CD1c-positive myeloid dendritic cell (primary cell): Measurements from ENCODE around the gene SMIM44.
"Not testable (repeated sequence)": the region's sequence is repeated elsewhere in the genome, so short reads cannot be mapped to it uniquely, and the experiment has no call there.

Experiments used
- DNase-seq: peaks from one replicate; pipeline ENCODE4 v3.0.0-alpha.2; 2016; ENCODE audit errors: extremely low spot score

The SMIM44 gene

DNA sequence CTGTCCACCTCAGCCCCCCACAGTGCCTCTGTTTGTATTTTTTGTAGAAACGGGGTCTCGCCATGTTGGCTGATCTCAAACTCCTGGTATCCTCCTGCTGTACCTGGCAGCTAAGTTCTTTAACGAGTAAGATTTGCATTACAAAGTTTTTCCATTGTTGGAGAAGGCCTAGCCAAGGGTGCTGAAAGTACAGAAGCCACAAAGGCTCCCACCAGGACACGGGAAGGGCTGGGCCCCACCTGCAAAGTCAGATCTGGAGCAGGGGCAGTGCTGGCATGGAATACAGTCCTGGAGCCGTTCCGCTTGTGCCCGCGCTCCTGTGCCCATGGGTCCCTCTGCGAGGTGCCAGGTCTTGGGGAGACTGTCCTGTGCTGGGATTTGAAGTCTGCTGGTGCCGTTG lies 35.0 kb upstream of the SMIM44 start:
- DNase-seq = no peak

DNA sequence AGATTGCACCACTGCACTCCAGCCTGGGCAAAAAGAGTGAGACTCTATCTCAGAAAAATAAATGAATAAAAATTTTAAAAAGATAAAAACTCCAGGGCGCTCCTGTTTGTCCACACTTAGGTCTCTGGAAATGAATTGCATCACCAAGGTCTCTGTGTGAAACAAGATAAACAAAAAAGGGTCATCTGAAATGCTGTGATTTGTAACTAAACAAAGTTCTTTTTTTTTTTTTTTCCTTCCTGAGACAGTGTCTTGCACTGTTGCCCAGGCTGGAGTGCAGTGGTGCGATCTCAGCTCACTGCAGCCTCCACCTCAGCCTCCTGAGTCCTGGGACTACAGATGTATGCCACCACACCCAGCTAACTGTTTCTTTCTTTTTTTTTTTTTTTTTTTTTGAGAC lies 34.4 kb upstream of the SMIM44 start:
- no peak for DNase-seq

DNA sequence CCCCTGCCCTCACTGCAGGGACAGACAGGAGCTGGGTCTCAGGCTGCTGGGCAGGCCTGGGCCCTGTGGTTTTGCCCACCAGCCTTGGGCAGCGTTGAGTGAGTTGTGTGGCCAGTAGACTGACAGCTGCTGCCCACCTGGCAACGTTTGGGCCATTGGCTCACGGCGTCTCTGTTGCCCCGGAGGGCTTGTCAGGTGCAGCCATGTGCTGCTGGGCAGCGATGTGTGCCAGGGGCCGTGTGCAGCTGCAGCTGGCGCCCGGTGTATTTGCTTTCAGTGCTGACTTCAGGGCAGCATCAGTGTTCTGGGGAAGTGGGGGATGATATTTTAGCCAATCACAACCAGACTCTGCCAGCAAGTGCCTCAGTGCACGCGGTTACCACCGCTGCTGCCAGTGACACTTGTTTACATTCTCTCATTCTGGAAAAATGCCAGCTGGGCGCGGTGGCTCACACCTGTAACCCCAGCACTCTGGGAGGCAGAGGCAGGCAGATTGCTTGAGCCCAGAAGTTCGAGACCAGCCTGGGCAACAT lies 33.5 kb upstream of the SMIM44 start:
- peak; percentile 24 for DNase-seq

DNA sequence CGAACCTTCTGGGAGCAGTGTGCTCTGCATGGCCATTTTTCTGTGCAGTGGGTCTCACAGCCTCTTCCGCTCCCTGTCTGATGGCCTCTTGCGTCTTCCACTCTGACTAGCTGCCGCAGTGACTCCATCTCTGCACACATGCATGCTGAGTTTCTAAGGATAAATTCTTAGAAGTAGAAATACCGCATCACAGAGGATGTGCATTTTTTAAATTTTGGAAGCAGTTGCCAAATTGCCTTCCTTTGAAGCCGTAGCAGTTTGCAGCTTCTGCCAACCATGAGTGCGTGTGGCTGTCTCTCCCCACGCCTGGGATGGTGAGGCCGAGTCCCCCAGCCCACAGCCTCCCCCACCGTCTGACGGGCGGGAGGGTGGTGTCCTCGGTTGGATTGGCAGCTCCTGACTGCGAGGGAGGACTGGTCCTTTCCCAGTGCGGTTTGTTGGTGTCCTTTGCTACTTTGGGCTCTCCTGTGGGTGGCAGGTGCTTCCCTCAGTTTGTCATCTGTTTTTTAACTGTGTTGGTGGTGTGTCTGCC lies 32.7 kb upstream of the SMIM44 start:
- no peak for DNase-seq

- DNase-seq = no peak
Observed at GRCh38 chr19:3514930-3515329, 31.7 kb upstream of the SMIM44 start.

GRCh38 chr19:3513229-3514140 lies 30.2 kb upstream of the SMIM44 start:
- DNase-seq = no peak

DNA sequence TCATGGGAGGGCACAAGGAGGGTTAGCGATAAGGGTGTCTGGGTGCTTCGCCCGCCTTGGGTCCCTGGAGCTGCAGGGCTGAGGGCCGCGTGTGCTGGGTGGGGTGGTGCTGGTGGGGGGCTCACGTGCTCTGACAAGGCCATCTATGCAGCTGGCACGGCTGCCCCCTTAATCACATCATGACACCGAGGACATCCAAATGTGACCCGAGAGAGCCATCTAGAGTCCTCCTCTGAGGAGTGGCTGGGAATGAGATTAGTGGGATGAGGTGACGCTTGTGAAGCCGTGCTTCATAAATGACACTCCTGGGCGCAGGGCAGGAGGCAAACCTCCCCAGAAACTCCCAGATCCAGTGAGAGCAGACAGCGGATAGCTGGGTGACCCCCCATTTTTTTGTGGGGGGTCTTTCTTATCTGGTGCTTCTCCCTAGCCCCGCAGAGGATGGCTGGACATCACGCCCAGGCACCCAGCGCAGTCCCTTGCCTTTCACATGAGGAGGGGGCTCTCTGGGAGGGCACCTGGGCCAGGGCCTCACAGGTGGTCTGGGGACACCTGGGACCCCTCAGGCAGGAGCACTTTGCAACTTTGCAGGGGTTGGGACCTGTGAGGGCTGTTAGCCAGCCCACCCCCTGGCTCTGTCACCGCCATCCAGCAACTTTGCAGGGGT lies 29.5 kb upstream of the SMIM44 start:
- no peak for DNase-seq

DNA sequence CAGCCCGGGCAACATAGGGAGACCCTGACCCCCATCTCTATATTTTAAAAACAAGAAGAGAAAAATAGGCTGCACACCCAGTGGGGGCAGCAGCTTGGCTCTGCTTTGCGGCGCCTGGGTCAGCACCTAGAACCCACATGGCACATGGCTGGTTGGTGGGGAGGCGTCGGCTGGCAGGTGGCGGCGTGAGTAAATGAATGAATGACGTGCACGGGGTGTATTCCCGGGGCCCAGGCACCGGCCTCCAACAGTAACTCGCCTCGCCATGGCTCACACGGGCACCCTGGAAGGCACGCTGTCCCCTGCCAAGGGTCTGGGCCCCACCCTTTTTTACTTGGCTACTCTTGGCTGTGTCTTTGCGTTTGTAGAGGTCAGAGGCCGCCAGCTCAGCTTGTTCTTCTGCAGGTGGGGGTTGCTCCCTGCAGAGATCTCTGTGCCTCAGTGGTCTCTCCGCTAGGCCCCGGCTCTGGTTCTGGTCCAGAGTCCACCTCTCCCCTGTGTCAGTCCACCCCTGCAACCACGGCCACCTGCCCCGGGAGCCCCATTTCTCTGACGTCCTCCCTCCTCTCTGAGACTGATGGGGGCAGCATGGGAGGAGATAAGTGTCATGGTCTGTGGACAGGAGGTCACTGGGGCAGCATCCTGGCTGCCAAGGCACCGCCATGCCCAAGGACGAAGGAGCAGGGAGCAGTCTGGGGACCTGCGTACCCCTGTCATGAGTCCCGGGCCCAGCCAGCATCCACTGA lies 28.4 kb upstream of the SMIM44 start:
- no peak for DNase-seq

GRCh38 chr19:3510727-3511126 lies 27.5 kb upstream of the SMIM44 start:
- no peak for DNase-seq

DNA sequence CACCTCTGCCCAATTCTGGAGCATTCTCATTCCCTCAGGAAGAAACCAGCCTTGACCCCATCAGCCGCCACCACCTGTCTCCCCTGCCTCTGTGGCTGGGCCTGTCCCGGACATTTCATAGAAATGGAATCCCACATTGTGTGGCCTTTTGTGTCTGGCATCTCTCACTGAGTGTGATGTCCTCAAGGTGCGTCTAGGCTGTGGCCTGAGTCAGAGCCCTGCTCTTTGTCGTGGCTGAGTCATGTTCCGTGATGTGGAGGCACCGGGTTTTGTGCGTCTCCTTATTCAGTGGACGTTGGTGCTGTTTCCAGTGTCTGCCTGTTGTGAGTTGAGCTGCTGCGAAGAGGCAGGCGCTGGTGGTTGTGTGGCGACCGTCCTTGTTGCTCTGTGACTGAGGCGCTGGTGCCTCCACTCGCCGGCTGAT lies 26.3 kb upstream of the SMIM44 start:
- no peak for DNase-seq

GRCh38 chr19:3508771-3509535 lies 25.7 kb upstream of the SMIM44 start:
- DNase-seq = no peak

- DNase-seq = not testable (repeated sequence)
Observed at GRCh38 chr19:3508121-3508661, 24.9 kb upstream of the SMIM44 start.

DNA sequence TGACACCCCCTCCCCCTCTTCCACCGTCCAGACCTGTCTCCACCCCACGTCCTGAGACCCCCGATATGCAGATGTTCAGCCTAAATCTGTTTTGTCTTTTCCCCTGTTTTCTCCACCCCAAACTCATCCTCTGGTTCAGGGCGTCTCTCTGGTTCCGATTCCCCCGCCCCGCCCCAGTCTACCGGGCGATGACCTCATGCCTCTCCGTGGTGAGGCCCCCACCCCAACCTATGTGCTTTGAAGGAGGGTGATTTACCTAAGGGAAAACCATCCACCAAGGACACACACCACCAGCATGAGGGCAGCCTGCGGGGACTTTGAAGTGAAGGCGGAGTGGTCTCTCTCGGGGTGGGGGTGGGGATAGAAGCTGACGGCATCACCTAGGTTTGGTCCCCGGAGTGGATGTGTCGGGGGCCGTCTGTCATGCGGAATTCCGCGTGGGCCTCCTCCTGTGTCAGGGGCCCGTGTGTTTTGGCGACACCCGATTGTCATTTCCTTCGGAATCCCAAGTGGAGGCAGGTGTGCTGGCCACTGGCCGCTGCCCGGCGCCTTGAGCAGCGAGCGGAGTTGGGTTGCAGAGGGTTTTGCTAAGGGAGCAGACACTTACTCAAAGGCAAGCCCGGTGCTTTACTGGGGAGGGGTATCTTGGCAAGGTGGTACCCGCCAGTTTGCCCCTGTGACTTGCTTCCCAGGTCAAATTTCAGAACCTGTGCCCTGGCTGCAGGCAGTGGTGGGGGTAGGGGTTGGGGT lies 24.3 kb upstream of the SMIM44 start:
- no peak for DNase-seq

- DNase-seq = peak; percentile 24
Observed at GRCh38 chr19:3506384-3507340, 23.4 kb upstream of the SMIM44 start.

- peak; percentile 100 for DNase-seq
Observed at GRCh38 chr19:3505598-3506383, 22.6 kb upstream of the SMIM44 start, which contains the start of gene FZR1. FZR1 (plus strand) TSS chr19:3506311; CDS start chr19:3522990, 16,679 bp downstream.

- DNase-seq = no peak
Observed at GRCh38 chr19:3504735-3505134, 21.5 kb upstream of the SMIM44 start.

DNA sequence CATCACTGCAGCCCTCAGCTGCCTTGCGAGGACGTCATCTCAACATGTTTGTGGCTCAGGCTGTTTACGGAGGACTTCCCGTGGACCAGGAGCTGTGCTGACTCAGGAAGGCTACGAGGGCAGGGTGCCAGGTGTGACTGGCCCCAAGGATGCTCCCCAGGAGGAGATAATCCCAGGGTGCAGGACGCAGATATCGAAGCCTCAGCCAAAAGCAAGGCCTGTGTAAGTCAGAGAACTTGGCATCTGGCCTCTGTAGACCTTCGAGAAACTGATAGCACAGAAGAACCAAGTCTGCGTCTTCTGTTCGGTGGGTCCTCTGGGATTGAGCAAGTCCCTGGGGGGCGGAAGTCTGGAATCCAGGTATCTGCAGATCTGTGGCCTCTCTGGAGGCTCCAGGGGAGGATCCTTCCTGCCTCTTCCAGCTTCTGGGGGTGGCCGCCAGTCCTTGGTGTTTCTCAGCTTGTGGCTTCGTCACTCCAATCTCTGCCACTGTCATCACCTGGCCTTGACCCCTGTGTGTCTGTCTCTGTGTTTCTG lies 19.9 kb upstream of the SMIM44 start:
- DNase-seq = no peak

DNA sequence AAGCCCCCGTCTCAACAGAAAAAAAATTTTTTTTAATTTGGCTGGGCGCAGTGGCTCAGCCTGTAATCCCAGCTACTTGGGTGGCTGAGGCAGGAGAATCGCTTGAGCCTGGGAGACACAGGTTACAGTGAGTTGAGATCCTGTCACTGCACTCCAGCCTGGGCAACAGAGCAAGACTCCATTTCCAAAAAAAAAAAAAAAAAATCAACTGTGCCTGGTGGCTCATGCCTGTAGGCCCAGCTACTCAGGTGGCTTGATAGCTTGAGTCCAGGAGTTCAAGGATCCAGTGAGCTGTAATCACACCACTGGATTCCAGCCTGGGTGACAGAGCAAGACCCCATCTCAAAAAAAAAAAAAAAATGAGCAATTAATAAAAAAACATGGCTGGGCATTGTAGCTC lies 18.5 kb upstream of the SMIM44 start:
- DNase-seq = no peak
